HG02970 (cell line): Measurements from ENCODE around the gene SYT7.

Experiments used
- ATAC-seq: cut with Tn5 transposase; IDR thresholded peaks from one replicate; pipeline ENCODE4 v1.9.1; 2021; ENCODE audit warnings: mild to moderate bottlenecking, moderate library complexity, moderate number of reproducible peaks; ENCODE audit not compliant: unreplicated experiment, low FRiP score

Gene SYT7

DNA sequence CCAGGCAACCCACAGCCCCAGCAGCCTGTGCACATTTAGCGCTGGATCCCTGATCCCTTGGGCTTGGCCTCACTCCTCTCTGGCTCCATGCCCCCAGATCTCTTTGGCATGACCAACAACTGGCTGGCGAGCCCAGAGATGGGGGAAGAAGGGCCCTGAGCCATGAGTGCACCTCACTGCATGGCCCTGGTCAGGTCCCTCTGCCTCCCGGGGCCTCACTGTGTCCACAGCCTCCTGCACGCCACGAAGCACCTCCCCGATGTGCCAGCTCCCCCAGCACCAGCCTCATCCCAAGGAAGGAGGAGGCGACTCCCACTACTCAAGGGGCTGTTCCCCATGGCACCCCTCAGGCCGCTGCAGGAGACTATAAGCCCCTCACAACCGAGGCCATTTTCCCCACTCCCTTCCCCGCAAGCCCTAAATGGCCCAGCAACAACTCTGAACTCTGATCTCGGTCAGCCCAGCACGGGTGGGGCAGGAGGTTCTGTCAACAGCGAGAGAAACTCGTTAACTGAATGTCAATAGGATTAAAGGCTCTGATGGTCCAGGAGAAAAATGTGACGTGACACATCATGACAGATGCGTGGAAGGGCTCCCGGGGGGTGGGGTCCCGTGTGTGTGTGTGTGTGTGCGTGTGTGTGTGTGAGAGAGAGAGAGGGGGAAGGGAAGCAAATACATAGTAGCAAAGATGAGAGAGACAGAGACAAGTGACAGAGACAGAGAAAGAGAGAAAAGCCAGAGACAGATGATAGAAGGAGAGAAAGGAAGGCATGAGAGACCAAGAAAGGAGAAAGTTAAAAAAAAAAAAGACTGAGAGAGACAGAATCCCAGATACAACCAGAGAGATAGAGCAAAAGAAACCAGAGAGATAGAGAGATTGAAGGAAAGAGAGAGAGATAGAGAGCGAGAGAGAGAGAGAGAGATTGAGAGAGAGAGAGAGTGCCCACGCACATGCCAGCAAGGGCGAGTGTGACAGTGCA, 28.4 kb upstream of the SYT7 start:
- no peak for ATAC-seq

DNA sequence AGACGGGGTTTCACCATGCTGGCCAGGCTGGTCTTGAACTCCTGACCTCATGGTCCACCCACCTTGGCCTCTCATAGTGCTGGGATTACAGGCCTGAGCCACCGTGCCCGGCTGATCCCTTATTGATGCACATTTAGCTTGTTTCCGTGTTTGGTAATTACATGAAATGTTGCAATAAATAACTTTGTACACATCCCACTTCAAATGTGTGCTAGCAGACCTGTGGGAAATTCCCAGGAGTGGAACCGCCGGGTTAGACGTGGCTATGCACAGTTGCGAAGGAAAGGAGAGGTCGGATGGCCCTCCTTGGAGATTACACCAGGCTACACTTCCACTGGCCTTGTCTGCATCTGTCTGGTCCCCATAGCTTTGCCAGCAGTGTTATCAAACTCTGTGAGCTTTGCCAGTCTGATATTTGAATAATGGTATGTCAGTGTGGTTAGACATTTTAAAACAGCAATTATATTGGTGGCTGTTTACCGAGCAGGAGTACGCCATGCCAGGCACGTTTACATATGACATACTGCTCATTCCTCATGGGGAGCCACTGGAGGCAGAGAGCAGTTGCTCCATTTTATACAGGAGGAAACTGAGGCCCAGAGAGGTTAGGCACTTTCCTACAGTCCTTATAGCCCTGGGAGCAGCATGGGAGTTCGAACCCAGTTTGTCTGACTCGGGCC, 27.2 kb upstream of the SYT7 start:
- ATAC-seq = no peak

DNA sequence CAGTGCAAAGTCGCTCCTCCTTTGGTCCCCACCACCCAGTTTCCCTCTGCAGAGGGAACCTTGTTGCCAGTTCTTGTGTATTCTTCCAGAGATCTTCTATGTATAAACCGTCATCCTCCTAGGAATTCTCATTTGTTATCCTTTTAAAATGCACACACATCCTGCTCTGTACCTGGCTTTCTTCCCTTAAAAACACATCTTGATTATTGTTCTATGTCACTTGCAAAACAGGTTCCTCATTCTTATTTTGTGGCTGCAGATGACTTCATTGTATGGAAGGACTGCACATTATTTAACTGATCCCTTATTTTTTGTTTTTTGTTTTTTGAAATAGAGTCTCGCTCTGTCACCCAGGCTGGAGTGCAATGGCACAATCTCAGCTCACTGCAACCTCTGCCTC, 26.6 kb upstream of the SYT7 start:
- no peak for ATAC-seq

DNA sequence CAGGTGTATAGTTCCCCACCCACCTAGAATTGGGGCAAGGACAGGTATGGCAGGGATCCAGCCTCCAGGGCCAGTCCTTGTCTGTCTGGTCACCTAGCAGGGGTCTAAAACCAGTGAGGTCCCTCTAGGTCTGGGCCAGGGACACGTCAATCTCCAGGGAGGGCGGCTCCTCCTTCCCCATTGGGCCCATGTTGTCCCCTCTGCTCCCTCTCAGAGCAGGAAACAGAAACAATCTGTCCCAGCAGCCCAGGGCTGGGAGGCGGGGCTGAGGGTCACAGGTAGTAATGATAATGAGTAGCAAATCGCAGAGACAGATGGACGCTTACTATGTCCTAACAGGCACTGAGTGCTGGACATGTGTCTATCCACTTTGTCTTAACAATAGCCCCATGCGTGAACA, 22.8 kb upstream of the SYT7 start:
- ATAC-seq = no peak

DNA sequence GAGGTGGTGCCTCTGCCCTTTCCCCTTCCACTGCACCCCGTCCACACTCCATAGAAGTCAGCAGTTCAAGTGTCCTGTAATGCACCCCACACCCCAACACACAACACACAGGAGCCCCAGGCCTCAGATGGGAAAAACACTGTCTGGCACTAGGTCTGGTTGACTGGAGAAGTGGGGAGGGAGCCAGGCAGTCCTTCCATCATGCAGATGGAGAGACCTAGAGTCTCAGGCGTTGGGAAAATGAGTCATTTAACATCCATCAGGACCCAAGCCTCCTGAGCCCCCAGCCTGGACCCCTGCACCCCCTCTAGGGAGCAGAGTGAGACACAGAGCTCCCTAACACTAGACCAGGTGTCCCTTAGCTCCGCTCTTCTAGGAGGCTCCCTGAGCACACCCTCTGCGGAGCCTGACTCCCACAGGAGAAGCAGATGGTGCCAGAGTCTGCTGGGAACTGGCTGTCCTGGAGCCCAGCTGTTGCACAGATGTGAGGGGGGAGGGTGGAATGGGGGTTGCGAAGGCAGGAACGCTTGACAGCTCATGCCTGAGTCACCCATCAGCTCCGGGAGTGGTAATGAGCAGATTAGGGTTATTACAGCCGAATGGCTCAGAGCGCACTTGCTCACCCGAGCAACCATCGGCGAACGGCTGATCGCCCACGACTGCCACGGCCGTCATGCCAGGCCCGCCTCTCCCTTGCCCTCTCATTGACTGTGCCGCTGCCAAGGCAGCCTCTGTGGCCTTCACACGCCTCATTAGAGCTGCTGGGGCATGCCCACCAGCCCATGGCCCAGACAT, 22.1 kb upstream of the SYT7 start:
- ATAC-seq = no peak

DNA sequence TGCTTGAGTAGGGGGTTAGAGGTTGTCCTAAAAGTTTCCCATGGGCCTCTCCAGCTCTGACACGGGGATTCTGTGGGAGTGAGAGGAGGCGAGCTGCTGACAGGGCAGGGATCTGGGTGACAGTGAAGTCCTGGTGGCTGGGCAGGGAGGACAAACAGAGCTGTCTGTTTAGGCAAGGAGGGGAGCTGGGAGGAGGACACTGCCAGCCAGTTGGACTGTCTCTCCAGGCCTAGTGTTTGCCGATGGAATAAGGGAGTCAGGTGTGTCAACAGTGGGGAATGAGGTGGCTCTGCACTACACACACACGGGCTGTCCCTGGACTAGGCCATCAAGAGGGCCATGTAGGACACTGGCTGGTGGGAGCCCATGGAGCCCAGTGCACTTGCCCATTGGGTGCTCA, 20.6 kb upstream of the SYT7 start:
- no peak for ATAC-seq

DNA sequence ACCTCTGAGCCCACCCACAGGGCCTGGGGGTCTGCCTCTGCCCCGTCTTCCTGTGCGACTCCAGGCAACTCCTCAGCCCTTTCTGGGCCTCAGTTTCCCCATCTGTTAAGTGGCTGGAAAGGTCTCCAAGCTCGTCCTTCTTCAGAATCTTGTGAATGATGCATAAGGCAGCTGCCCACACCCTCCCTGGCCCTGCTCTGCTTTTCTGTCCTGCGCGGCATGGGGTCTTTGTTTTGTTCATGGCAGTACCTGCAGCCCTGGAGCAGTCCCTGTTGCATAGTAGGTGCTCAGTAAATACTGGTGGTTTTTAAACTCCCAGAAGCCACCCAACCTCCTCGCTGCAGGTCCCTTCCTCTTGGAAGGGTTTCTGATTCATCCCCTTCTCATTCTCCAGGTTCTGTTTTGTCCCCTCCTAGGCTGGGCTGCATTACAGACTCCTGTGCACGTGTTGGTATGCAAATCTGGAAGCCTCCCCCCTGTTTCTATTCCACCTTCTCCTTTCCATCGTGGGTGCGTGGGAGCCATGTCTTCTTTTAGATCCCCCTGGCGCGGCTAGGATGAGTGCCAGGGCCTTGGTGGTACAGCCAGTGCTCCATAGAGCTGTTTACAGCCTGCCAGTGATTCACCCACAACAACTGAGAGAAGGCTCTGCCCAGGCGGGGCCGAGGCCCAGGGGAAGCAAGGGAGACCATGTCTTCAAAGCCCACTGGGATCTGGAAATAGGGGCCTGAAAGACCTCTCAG, 19.3 kb upstream of the SYT7 start:
- no peak for ATAC-seq

DNA sequence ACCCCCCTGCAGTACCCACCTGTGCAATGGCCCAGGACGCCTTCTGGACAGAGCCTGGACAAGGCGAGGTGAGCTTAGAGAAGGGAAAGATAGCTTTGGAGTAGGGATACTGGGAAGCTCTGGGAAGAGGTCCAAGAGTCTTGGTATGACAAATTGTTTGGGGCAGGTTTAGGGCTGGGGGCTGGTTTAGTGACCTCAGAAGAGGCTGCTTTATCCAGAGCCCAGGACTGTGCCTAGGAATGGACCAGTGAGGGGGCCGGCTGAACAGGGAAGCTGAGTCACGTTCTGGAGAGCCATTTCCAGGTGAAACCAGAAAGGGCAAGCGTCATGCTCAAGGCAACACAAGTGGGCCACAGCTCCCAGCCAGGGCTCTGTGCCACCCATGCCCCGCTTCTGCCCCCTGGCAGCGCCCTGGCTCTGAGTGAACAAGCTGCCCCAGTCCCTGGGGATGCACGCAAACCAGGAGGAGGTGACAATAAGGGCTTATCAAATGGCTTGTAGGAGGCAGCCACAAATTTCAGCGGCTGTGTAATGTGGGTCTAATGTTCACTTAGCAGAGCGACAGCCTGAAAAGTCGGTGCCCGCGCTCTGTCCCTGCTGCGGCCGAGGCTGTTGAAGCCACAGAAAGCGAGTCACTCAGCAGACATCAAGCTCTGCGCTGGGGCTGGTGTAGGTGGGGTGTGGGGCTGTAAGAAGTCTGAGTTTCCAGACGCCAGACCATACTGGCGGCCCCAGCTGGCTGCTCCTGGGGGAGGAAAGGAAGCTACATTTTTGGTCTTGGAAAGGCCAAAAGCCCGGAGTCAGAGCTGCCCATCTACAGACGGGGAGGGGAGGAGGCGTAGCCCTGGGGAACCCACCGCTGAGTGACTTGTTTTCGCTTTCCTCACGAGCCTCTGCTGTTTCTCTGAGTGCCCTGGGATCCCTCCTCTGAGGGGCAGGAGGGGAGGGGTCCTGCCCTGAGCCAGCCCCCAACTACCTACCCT, 18.3 kb upstream of the SYT7 start:
- ATAC-seq = no peak

DNA sequence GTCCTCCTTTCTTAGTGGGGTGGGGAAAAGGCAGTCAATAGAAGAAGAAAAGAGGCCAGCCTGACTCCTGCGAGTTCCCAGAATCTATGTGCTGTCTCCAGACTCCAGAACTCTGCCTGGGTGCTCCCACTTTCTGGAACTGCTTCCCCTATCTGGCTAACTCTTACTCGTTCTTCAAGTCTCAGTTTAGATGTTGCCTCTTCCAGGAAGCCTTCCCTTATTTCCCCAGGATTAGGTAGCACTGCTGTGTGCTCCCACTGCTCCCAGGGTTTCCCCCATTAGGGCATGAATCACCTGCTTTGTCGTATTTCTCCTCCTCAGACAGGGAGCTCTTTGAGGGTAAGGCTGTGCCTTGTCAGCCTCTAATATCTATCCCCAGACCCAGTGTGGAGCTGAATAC, 17.5 kb upstream of the SYT7 start:
- no peak for ATAC-seq

DNA sequence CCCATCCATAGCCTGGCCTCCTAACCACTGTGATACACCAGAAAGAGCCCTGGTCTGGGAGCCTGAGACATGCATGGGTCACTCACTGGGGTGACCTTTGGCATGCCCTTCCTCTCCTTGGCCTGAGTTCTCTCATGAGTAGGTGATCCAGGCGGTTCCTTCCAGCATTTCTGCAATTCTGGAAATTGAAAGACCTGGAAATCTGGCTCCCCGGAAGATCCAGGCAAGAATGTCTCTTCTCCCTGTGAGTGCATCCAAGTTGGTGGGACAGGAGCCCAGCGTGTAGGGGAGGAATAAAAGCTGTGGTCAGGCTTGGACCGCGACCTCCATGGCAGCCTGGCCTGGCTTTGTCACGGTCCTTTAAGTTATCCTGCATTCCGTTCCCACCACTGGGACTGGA, 16.1 kb upstream of the SYT7 start:
- no peak for ATAC-seq

DNA sequence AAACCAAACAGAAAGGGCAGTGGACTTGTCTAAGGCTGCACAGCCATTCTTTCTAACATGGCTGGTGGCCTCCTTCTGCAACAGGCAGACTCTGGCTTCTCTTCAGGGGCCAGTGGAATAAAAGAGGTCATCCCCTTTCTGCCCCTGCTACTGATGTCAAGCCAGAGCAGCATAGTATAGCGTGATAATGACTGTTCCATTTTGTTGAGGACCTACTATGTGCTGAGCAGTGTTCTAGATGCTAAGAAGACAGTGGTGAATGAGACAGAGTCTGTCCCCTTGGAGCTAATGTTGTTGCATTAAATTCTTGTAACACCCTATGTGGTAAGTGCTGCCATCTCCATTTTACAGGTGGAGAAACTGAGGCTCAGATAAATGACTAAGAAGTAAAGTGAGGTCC, 15.7 kb upstream of the SYT7 start:
- ATAC-seq = no peak

DNA sequence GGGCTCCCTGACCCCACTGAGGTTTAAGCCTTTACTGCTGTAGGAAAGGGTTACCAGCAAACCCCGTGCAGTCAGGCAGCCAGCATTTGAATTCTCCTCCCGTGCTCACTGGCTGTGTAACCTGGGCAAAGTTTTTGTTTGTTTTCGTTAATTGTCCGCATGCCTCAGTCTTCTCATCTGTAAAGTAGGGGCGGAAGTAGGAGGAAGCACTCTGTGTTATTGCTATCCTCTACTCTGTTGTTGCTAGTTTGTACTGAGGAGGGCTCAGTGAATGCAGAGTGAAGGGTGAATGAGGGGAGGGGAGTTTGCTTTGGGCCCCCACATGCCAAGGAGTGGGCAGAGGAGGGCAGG, 14.0 kb upstream of the SYT7 start:
- ATAC-seq = no peak

DNA sequence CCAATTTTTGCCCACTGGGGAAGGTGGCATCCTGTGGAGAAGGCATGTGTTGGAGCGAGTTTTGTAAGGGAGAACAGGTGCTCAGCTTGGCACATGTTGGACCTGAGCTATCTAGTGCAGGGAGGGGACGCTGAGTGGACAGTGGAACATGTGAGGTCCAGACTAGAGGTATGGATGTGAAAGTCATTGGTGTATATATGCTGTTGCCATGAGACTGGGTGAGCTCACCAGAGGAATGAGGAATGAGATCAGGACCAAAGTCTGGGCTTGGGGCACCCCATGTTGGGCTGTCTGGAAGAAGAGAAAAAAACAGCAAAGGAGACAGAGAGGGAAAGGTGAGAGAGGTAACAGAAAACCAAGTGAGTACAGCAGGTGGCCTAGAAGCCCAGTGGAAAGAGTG, 12.3 kb upstream of the SYT7 start:
- ATAC-seq = no peak

DNA sequence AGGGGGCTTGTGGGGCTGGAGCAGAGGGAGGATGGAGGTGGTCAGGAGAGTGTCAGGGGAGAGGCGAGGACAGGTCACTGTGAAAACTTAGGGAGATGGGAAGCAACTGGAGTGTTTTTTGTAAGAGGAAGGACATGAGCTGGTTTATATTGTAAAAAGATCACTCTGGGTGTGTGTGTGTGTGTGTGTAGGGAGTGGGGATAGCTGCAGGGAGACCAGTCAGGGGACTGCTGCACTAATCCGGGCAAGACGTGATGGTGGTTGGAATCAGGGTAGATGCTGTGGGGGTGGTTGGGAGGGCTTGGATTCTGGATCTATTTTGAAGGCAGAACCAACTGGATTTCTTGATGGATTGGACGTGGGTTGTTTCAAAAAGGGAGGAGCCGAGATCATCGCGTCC, 11.3 kb upstream of the SYT7 start:
- no peak for ATAC-seq

DNA sequence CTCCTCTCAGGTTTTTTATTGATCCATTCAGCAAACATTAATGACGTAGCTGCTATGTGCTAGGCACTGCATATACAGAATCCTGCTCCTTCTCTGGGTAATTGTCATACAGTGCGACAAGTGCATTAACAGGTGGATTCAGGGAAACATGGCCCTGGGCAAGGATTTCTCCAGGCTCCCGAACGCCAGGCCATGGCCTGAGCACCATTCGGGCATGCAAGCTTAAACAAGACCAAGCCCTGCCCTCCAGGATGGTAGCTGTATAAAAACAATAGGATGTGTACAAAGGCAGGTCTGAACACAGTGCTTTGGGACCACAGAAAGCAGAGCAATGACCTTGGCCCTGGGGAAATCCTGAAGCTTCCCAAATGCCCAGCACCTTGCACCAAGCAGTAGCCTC, 9.1 kb upstream of the SYT7 start:
- no peak for ATAC-seq

DNA sequence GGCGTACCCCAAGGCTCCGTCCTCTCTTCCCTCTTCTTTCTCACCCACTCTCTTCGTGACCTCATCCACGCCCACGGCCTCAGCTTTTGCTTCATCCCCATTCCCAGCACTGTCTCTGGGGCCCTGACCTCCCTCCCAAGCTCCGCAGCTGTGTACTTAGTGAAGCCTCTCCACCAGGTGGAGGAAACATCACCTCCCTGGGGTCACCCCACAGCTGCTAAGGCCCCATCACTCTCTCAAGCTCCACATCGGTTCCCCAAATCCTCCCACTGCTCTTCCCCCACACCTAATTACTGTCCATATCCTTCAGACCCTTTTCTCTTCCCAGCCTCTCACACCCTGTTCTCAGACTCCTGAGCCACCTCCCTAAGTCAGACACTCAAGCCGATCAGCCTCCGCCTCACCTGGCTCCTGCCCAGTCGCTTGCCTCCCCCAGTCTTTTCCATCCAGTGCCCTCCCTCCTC, 7.9 kb upstream of the SYT7 start:
- ATAC-seq = no peak

DNA sequence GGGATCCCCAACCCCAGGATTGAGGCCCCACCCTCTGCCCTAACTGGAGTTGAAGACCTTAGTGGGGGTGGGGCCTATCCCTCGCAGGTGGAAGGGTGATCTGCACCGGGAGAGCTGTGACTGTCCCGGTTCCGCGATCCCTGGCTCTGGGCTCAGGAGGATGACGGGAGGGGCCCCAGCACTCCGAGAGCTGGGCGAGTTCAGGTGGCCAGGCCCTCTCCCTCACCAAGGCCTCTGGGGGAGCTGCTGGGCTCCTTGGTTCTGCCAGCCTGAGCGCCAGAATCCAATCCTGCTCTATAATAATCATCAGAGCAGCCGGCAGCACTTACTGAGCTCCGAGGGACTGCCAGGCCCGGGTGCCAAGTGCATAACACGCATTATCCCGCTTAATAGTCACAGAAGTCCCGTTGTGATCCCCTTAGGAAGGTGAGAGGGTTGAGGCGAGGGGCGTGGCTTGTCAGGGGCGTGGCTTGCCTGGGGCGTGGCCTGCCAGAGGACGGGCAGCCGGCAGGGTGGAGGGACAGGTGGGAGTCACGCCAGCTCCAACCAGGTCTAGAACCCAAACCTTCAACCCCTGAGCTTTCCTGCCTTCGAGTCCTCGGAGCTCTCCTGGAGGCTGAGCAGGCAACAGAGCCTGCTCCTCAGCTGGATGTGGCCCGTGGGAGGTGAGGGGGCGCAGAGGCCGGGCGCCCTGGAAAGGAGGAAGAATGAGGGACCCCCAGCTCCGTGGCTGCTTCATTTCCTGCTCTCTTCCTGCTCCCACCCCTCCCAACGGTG, 7.3 kb upstream of the SYT7 start:
- ATAC-seq = no peak

DNA sequence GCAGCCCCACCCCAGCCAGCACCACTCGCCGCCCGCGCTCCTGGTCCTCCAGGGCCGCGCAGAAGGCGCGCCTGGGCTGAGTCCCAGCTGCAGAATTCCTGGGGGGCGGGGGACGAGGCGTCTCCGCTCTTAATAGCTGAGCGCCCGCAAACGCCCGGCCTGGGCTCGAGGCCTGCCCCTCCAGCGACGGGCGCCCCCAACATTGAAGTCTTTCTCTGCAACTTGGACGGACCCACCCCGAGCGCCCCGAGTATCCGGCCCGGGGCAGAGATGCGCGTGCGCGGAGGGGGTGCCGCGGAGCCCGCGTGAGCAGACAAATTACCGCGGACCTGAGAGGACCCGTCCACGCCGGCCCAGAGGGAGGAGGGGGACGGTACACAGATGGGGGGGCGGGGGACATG, 6.7 kb upstream of the SYT7 start:
- no peak for ATAC-seq
